Lung (tissue), 12 donors: ENCODE data around the gene NPHP1. TPM values are rescaled to one million over a fixed set of nuclear protein-coding genes. Genes with fewer than 3 reads are reported as not detected.
"Not testable (repeated sequence)": the region's sequence is repeated elsewhere in the genome, so short reads cannot be mapped to it uniquely, and the experiment has no call there.

Experiments
- ATAC-seq: fragments of 200-7000 bp; cut with Tn5 transposase; one replicate; pipeline ENCODE4 v1.9.1; 2020; ENCODE audit warnings: moderate number of reproducible peaks; ENCODE audit not compliant: insufficient read depth, low FRiP score
- DNase-seq, 3 donors: peaks; one replicate each; pipeline ENCODE4 v3.0.0-alpha.2; 2013 to 2017
- H3K27ac ChIP-seq, 2 donors: one replicate each; pipeline ENCODE4 v1.5.1; 2013; ENCODE audit warnings: mild to moderate bottlenecking in 2 of 2, moderate library complexity in 2 of 2, control low read depth in 1 of 2, inconsistent platforms in 1 of 2, low read depth in 1 of 2, low read length in 1 of 2
- H3K27me3 ChIP-seq, 3 donors: one replicate each; pipeline ENCODE4 v1.5.1; 2013; ENCODE audit warnings: low read length in 2 of 3; ENCODE audit not compliant: control insufficient read depth in 3 of 3, insufficient read depth in 3 of 3
- H3K36me3 ChIP-seq, 4 donors: one replicate each; pipeline ENCODE4 v1.5.1; 2013; ENCODE audit warnings: low read length in 4 of 4, mild to moderate bottlenecking in 1 of 4, moderate library complexity in 1 of 4; ENCODE audit not compliant: control insufficient read depth in 4 of 4, insufficient read depth in 4 of 4
- H3K4me1 ChIP-seq, 5 donors: one replicate each; pipeline ENCODE4 v1.5.1; 2013; ENCODE audit warnings: low read length in 5 of 5, mild to moderate bottlenecking in 2 of 5, moderate library complexity in 1 of 5; ENCODE audit not compliant: control insufficient read depth in 5 of 5, insufficient read depth in 5 of 5
- H3K4me3 ChIP-seq: one replicate; pipeline ENCODE4 v1.5.1; 2013; ENCODE audit warnings: mild to moderate bottlenecking, control low read depth, moderate library complexity
- H3K9ac ChIP-seq, 2 donors: one replicate each; pipeline ENCODE4 v1.5.1; 2013; ENCODE audit warnings: low read length in 2 of 2, control low read depth in 1 of 2; ENCODE audit not compliant: insufficient read depth in 1 of 2
- H3K9me3 ChIP-seq, 4 donors: one replicate each; pipeline ENCODE4 v1.5.1; 2013; ENCODE audit warnings: low read length in 3 of 4, mild to moderate bottlenecking in 1 of 4, moderate library complexity in 1 of 4; ENCODE audit not compliant: control insufficient read depth in 4 of 4, insufficient read depth in 3 of 4
- WGBS, 2 donors: extraction: QIAGEN DNeasy Blood & Tissue Kit; methylation state at CpG; one replicate each; pipeline ENCODE4 v1.1.7; 2013; 5-methylcytosine and 5-hydroxymethylcytosine counted together
- polyA plus RNA-seq, 2 donors: library from polyadenylated mRNA; stranded (reverse); fragments of 200-250 nt; gene quantifications; one replicate each; pipeline ENCODE4 v1.2.1, GENCODE V29; 2013
- total RNA-seq, 2 donors: library from RNA; depleted of rRNA in 1 of 2; stranded (reverse); fragments of >200 nt in 1 of 2; gene quantifications; one replicate each; pipeline ENCODE4 v1.2.1, GENCODE V29; 2014 to 2021
- TF ChIP-seq, protein P1 (sequence below): IDR thresholded peaks from 2 replicates; pipeline ENCODE4 v1.5.1; 2012; ENCODE audit warnings: mild to moderate bottlenecking; ENCODE audit errors: control extremely low read depth, extremely low read depth
- donor health status: control.
- donor health status: control.
- donor health status: Bipolar disorder and iron deficiency.
- donor health status: healthy.
- donor health status: DM: yes; HTN: yes; CAD: no.

NPHP1 gene
- total and polyA plus RNA-seq, 4 donors: 6.0 to 17.1 (median 11.7) TPM

DNA sequence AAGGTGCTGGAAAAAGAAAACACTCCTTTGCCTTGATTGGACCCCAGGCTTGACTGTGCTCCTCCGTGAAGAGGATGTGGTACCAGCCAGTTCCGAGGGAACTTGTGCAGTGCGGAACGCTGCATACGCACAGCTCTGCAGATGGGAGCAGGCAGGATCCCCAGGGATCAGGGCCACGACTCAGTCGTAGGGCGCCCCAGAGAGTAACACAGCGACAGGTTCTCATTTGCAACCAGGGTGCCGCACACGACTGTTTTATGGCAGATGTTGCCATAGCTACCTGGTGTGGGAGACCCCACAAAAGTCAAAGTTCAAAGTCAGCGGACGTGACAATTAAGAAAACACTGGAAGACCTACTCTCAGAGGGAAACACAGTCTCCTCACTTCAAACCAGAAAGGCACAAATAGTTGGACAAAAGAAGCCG lies 90.0 kb downstream of the NPHP1 start:
- no peak for ATAC-seq
- H3K4me1 ChIP-seq: peaks cover 0 to 16% (median 11%) of the 10 kb centered on the region in 5 donors
- H3K36me3 ChIP-seq: no peaks in the 10 kb centered on the region
- 68 to 78% methylated on average over 14 of the region's 14 CpGs for WGBS, 2 donors
- no peak for DNase-seq
- TF ChIP-seq, protein P1, sequence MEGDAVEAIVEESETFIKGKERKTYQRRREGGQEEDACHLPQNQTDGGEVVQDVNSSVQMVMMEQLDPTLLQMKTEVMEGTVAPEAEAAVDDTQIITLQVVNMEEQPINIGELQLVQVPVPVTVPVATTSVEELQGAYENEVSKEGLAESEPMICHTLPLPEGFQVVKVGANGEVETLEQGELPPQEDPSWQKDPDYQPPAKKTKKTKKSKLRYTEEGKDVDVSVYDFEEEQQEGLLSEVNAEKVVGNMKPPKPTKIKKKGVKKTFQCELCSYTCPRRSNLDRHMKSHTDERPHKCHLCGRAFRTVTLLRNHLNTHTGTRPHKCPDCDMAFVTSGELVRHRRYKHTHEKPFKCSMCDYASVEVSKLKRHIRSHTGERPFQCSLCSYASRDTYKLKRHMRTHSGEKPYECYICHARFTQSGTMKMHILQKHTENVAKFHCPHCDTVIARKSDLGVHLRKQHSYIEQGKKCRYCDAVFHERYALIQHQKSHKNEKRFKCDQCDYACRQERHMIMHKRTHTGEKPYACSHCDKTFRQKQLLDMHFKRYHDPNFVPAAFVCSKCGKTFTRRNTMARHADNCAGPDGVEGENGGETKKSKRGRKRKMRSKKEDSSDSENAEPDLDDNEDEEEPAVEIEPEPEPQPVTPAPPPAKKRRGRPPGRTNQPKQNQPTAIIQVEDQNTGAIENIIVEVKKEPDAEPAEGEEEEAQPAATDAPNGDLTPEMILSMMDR: no peak
- peak overlapping the region; percentile 55 to 79 for H3K27ac ChIP-seq
- H3K27me3 ChIP-seq: peaks cover 0 to 26% (median 11%) of the 10 kb centered on the region in 3 donors
- no peaks in the 10 kb centered on the region for H3K9me3 ChIP-seq
- H3K9ac ChIP-seq: peak overlapping the region in 1 of 2 donors; percentile 13
- H3K4me3 ChIP-seq: peak overlapping the region; percentile 40

DNA sequence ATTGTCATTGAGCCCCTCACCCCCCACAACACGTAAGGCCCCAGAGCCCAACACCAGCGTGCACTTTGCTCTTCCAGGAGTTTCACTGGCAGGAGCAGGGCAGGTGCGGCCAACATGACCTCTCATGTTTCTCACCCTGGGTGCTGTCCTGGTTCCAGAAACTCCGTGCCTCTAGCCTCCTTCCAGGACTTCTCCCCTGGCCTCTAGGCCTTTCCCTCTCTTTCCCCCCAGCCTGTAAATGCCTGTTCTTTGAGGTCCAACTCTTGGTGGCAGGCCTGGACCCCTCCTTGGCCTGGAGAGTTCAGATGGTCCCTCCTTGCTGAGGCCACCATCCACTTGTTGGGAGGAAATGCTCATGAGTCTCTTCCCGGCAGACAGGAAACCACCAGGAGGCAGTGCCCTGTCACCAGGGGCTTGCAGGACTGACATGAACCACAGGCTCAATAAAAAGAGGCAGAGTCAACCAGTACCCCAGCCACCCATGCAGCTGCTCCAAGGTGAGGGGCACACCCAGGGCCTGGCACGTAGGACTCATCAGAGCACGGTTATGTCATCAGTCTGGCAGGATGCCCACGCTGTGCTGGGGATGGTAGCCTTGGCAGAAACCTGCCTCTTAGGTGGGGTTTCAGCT lies 90.7 kb downstream of the NPHP1 start:
- peak; percentile 25 for ATAC-seq
- Histone ChIP-seq H3K4me1 (peaks cover 0 to 16% (median 11%) of the 10 kb centered on the region in 5 donors), H3K4me3 (peak overlapping the region; percentile 33), H3K36me3 (no peaks in the 10 kb centered on the region), H3K27ac (peak overlapping the region; percentile 58 to 79), H3K9me3 (no peaks in the 10 kb centered on the region), H3K27me3 (peaks cover 0 to 26% (median 11%) of the 10 kb centered on the region in 3 donors), H3K9ac (no peak overlapping the region)
- 50 to 58% methylated on average over 8 of the region's 8 CpGs for WGBS, 2 donors
- DNase-seq: no peak
- TF ChIP-seq, protein P1: no peak

DNA sequence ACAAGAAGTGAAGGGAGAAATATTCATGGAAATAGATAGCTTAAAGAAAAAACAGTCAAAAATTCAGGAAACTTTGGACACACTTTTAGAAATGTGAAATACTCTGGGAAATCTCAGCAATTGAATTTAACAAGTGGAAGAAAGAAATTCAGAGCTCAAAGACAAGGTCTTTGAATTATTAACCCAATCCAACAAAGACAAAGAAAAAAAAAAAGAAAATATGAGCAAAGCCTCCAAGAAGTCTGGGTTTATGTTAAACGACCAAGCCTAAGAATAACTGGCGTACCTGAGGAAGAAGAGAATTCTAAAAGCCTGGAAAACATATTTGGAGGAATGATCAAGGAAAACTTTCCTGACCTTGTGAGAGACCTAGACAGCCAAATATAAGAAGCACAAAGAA lies 96.5 kb downstream of the NPHP1 start:
- not testable (repeated sequence) for ATAC-seq, DNase-seq, H3K36me3 ChIP-seq, H3K27me3 ChIP-seq, H3K9ac ChIP-seq, H3K9me3 ChIP-seq, H3K4me3 ChIP-seq, H3K27ac ChIP-seq
- WGBS, 2 donors: 89 to 90% methylated on average over 2 of the region's 2 CpGs
- peaks cover 0 to 22% (median 5%) of the 10 kb centered on the region in 5 donors for H3K4me1 ChIP-seq

DNA sequence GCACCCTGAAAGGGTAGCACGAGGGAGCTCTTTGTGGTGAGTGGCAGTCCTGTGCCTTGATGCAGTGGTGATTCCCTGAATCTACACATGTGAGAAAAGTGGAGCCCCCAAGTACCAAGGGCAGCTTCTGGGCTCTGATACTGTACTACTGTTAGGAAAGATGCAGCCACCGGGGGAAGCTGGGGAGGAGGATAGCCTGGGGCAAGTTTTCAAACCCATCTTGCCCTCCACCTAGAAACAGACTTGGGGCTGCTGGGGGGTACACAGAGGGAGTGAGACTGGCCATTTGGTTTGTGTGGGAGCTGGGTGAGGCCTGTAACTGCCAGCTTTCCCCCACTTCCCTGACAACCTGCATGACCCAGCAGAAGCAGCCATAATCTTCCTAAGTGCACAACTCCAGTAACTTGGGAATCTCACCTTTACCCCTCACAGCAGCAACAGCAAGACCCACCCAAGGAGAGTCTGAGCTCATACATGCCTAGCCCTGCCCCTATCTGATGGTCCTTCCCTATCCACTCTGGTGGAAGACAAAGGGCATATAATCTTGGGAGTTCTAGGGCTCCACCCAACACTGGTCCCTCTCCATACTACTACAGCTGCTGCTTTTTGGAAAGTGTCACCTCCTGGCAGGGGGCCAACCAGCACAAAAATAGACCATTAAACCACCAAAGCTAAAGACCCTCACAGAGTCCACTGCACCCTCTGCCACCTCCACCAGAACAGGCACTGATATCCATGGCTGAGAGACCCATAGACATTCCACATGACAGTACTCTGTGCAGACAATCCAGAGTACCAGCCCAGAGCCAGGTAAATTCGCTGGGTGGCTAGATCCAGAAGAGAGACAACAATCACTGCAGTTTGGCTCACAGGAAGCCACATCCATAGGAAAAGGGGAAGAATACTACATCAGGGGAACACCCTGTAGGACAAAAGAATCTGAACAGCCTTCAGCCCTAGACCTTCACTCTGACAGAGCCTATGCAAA lies 97.4 kb downstream of the NPHP1 start:
- Histone ChIP-seq H3K27me3 (no peaks in the 10 kb centered on the region), H3K9ac (no peak overlapping the region), H3K9me3 (no peaks in the 10 kb centered on the region), H3K4me1 (peaks cover under 1 to 30% (median 5%) of the 10 kb centered on the region in 5 donors), H3K27ac (peak overlapping the region in 1 of 2 donors; percentile 79), H3K36me3 (no peaks in the 10 kb centered on the region), H3K4me3 (no peak overlapping the region)
- TF ChIP-seq, protein P1: no peak
- ATAC-seq (no peak), DNase-seq (no peak)
- 77 to 84% methylated on average over 3 of the region's 3 CpGs for WGBS, 2 donors
